WERI-Rb-1 (cell line): ENCODE measurements around the gene CALU.
A peak's percentile ranks its signal among the peaks of the same experiment; 100 is the strongest.

Source experiments
- DNase-seq: peaks from one replicate; pipeline ENCODE4 v3.0.0-alpha.2; 2020
- H3K27ac ChIP-seq: fragments of 250-450 bp; sonication (Bioruptor Pico); 2 replicates; pipeline ENCODE4 v1.5.1; 2020; ENCODE audit warnings: mild to moderate bottlenecking, moderate library complexity
- H3K27me3 ChIP-seq: fragments of 250-450 bp; sonication (Bioruptor Pico); 2 replicates; pipeline ENCODE4 v1.5.1; 2021; ENCODE audit warnings: mild to moderate bottlenecking, low read depth, moderate library complexity; ENCODE audit not compliant: insufficient read depth, severe bottlenecking
- H3K36me3 ChIP-seq: fragments of 250-450 bp; sonication (Bioruptor Pico); 2 replicates; pipeline ENCODE4 v1.5.1; 2020; ENCODE audit warnings: mild to moderate bottlenecking, moderate library complexity
- H3K4me3 ChIP-seq: 2 replicates; pipeline ENCODE4 v1.5.1; 2011; ENCODE audit warnings: low read depth, mild to moderate bottlenecking, control low read depth, low read length
- H3K9me3 ChIP-seq: fragments of 250-450 bp; sonication (Bioruptor Pico); 2 replicates; pipeline ENCODE4 v1.5.1; 2021; ENCODE audit warnings: mild to moderate bottlenecking, moderate library complexity; ENCODE audit not compliant: severe bottlenecking
- TF ChIP-seq, protein P1 (sequence below): IDR thresholded peaks from 2 replicates; pipeline ENCODE4 v1.5.1; 2011; ENCODE audit warnings: low read depth, mild to moderate bottlenecking, control low read depth, inconsistent platforms, low read length

CALU gene

DNA sequence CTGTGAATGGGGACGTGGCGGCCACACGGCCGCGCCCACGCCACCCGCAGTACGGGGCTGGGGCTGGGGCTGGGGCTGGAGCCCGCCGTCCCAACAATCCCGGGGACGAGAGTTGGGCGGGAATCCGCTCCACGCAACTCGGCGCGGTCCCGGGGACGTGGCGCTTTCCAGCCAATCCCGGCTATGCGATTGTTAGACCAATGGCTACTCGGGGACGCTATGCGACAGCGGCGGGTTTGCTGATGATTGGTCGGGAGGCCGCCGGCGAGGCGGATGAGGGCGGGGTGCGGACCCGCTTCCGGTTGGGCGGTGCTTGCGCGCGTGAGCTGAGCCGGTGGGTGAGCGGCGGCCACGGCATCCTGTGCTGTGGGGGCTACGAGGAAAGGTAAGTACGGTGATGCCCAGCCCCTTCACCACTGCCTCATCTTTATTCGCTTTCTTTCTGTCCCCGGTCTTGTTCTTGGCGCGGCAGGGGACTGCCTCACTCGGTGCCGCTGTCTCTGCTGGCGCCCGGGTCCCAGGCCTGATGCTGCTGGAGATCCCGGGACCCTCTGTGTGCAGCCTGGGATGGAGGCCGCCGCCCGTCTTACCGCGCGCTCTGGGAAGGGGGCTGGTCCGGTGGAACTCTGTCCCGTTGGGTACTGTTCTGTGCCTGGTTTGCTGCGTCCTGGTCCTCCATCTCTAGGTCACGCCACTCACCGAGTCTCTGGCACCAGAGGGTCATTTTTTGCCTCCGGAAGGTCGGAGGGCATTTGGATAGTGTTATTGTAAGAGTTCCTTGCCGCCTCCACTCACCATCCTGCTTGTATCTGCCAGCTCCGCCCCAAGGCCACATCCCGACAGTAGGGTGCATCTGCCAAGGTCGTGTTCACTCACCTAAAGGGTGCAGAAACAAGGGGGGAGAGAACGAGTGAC, at the start of gene CALU:
CALU (plus strand) TSS at position 312 of the 915 bp plus-strand sequence. CDS start 9,225 bp downstream, outside the sequence.
- peak within 1 kb of the TSS; percentile 99 for H3K4me3 ChIP-seq
- peak; percentile 97 for DNase-seq
- TF ChIP-seq, protein P1, sequence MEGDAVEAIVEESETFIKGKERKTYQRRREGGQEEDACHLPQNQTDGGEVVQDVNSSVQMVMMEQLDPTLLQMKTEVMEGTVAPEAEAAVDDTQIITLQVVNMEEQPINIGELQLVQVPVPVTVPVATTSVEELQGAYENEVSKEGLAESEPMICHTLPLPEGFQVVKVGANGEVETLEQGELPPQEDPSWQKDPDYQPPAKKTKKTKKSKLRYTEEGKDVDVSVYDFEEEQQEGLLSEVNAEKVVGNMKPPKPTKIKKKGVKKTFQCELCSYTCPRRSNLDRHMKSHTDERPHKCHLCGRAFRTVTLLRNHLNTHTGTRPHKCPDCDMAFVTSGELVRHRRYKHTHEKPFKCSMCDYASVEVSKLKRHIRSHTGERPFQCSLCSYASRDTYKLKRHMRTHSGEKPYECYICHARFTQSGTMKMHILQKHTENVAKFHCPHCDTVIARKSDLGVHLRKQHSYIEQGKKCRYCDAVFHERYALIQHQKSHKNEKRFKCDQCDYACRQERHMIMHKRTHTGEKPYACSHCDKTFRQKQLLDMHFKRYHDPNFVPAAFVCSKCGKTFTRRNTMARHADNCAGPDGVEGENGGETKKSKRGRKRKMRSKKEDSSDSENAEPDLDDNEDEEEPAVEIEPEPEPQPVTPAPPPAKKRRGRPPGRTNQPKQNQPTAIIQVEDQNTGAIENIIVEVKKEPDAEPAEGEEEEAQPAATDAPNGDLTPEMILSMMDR: no peak
- H3K27me3 ChIP-seq: no peaks in the 10 kb centered on the region
- H3K36me3 ChIP-seq: peaks cover 7% of the 10 kb centered on the region
- H3K27ac ChIP-seq: peak within 1 kb of the TSS; percentile 79
- H3K9me3 ChIP-seq: no peaks in the 10 kb centered on the region

DNA sequence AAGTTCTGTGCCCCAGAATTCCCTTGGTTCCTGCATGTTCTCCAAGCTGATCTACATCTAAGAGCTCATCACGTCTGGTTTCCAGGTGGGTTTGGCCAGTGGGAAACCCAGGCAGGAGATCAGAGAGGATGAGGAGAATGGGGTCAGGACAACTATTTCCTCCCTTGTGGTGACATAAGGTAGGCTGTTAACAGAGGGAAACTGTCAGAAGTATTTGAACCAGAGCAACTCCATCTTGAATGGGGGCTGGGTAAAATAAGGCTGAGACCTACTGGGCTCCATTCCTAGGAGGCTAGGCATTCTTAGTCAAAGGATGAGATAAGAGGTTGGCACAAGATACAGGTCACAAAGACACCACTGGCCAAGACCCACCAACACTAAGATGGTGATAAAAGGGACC, 47.9 kb upstream of the CALU start:
- no peaks in the 10 kb centered on the region for H3K9me3 ChIP-seq
- H3K4me3 ChIP-seq: no peak overlapping the region
- DNase-seq: no peak
- H3K27me3 ChIP-seq: no peaks in the 10 kb centered on the region
- no peak overlapping the region for H3K27ac ChIP-seq
- H3K36me3 ChIP-seq: no peaks in the 10 kb centered on the region
- TF ChIP-seq, protein P1: no peak

DNA sequence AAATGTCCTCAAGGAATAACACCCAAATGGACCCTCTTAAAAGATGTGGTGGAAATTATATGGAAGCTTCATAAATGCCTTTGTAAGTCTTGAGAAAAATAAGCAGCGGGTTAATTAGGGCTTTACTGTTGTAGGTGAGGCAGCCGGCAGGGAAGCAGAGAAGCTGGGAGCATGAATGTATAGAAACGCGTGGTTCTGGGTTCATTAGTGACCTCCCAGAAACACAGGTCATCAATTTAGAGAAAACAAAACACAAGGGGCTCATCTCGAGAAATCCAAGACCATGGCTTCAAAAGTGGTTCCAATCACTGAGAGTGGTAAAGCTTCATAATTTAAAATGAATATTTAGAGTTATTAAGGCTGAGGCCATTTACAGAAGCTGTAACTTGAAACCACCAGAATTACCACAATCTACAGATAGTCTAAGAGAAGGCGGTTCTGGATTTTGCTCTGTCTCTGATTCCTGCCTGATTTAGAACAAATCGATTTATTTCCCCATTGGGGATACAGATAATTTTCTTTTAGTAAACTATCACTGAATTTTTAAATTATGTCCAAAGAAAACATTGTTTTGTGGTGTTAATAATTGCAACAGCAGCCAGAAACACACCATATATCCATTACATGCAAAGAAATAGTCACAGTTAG, 46.4 kb upstream of the CALU start:
- no peaks in the 10 kb centered on the region for H3K27me3 ChIP-seq

DNA sequence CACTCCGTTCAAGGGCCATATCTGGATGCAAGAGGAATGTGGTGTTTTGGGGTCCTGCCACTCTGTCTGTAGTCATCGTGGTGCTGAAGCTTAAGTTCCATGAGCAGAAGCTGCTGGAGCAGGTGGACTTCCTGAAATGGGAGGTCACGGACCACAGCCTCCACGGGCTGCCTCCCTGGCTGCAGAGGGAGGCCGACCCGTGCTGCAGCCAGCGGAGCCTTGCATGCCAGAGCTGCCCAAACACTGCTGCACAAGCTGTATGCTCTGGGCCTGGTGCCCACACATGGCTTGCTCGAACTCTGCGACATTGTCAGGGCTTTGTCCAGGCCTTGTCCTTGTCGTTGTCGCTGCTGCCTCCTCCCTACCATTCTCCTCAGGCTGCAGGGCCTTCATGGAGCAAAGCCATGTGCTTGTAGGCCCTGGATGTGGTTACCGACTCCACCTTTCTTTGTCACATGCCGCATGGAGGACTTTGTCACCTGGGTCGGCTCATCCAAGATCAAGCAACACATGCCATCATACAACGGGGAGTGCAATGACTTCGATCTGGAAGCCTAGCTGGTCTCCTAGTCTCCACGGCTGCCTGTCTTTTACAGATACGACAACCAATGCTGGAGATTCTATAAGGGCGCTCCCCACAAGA, 45.7 kb upstream of the CALU start:
- Histone ChIP-seq H3K27ac (no peak overlapping the region), H3K36me3 (no peaks in the 10 kb centered on the region), H3K9me3 (no peaks in the 10 kb centered on the region), H3K27me3 (no peaks in the 10 kb centered on the region), H3K4me3 (no peak overlapping the region)
- TF ChIP-seq, protein P1: no peak
- DNase-seq: no peak

More for the DNA sequence above, 46.4 kb upstream of the CALU start:
- Histone ChIP-seq H3K9me3 (no peaks in the 10 kb centered on the region), H3K4me3 (no peak overlapping the region), H3K36me3 (no peaks in the 10 kb centered on the region), H3K27ac (no peak overlapping the region)
- TF ChIP-seq, protein P1: no peak
- no peak for DNase-seq

DNA sequence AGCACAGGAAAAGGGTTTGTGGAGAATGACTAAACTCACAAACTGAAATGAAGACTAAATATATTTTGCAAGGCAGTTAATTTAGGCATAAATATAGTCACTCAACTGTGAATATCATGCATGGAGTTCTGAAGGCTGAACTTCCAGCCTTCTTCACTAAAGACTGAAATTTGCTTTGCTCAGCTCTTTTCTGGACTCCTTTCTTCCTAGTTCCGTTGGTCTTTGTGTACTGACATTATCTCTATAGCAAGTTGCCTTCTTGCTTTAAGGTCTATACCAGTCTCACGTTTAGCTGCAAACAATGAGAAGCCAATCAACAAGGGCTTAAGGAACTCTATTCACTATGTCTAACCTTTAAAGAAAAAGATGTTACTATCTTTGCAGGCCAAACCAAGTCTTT, 44.4 kb upstream of the CALU start:
- H3K27ac ChIP-seq: no peak overlapping the region
- TF ChIP-seq, protein P1: no peak
- no peak overlapping the region for H3K4me3 ChIP-seq
- DNase-seq: no peak
- H3K9me3 ChIP-seq: no peaks in the 10 kb centered on the region
- no peaks in the 10 kb centered on the region for H3K36me3 ChIP-seq
- no peaks in the 10 kb centered on the region for H3K27me3 ChIP-seq
